Neural progenitor cell (in vitro differentiated cells): ENCODE results near the gene MSH3. TPM values are rescaled to one million over a fixed set of nuclear protein-coding genes. Genes with fewer than 3 reads are reported as not detected.
A peak's percentile ranks its signal among the peaks of the same experiment; 100 is the strongest.

Source experiments
- DNase-seq: peaks from one replicate; pipeline ENCODE4 v3.0.0-alpha.2; 2016; ENCODE audit warnings: low spot score
- H2AFZ ChIP-seq: fragments of 200-600 bp; sonication (generic); replicated peaks from 2 replicates; pipeline ENCODE4 v1.6.1; 2016; ENCODE audit warnings: antibody characterized with exemption
- H3F3A ChIP-seq: fragments of 200-600 bp; sonication (generic); 2 replicates; pipeline ENCODE4 v1.6.1; 2016; ENCODE audit warnings: antibody characterized with exemption, low read depth
- H3K27ac ChIP-seq: fragments of 200-600 bp; sonication (generic); 2 replicates; pipeline ENCODE4 v1.5.1; 2016; ENCODE audit warnings: mild to moderate bottlenecking
- H3K27me3 ChIP-seq: fragments of 200-600 bp; sonication (generic); 2 replicates; pipeline ENCODE4 v1.6.1; 2016; ENCODE audit warnings: mild to moderate bottlenecking, moderate library complexity
- H3K36me3 ChIP-seq: fragments of 200-600 bp; sonication (generic); 2 replicates; pipeline ENCODE4 v1.5.1; 2016
- H3K4me1 ChIP-seq: fragments of 200-600 bp; sonication (generic); 2 replicates; pipeline ENCODE4 v1.6.1; 2016; ENCODE audit warnings: mixed run types
- H3K4me2 ChIP-seq: fragments of 200-600 bp; sonication (generic); 2 replicates; pipeline ENCODE4 v1.6.1; 2016
- H3K4me3 ChIP-seq: fragments of 200-600 bp; sonication (generic); 2 replicates; pipeline ENCODE4 v1.5.1; 2016
- H3K79me2 ChIP-seq: fragments of 200-600 bp; sonication (generic); 2 replicates; pipeline ENCODE4 v1.6.1; 2016; ENCODE audit warnings: low read depth
- H3K9ac ChIP-seq: fragments of 200-600 bp; sonication (generic); 2 replicates; pipeline ENCODE4 v1.6.1; 2016
- H3K9me3 ChIP-seq: fragments of 200-600 bp; sonication (generic); 2 replicates; pipeline ENCODE4 v1.5.1; 2016; ENCODE audit warnings: low read depth
- H4K20me1 ChIP-seq: fragments of 200-600 bp; sonication (generic); 2 replicates; pipeline ENCODE4 v1.6.1; 2016; ENCODE audit warnings: low read depth
- H3K27ac Mint-ChIP-seq: 3 replicates; pipeline ENCODE4 v1.8.0; 2021; ENCODE audit warnings: mixed read lengths
- H3K27me3 Mint-ChIP-seq: 2 replicates; pipeline ENCODE4 v1.8.0; 2022; ENCODE audit warnings: low read depth, mild to moderate bottlenecking, inconsistent platforms, moderate library complexity, mixed read lengths; ENCODE audit not compliant: insufficient read depth
- H3K36me3 Mint-ChIP-seq: 3 replicates; pipeline ENCODE4 v1.8.0; 2021; ENCODE audit warnings: mixed read lengths
- H3K4me1 Mint-ChIP-seq: 3 replicates; pipeline ENCODE4 v1.8.0; 2021; ENCODE audit warnings: mixed read lengths
- H3K4me3 Mint-ChIP-seq: 3 replicates; pipeline ENCODE4 v1.8.0; 2021; ENCODE audit warnings: mild to moderate bottlenecking, moderate library complexity, mixed read lengths
- H3K9me3 Mint-ChIP-seq: 3 replicates; pipeline ENCODE4 v1.8.0; 2020; ENCODE audit warnings: mixed read lengths
- EZH2 ChIP-seq: fragments of 200-600 bp; sonication (generic); IDR thresholded peaks from 2 replicates; pipeline ENCODE4 v1.6.1; 2017; ENCODE audit warnings: antibody characterized with exemption, mild to moderate bottlenecking, moderate library complexity
- EZH2phosphoT487 ChIP-seq: fragments of 200-600 bp; sonication (generic); IDR thresholded peaks from 2 replicates; pipeline ENCODE4 v1.6.1; 2017; ENCODE audit warnings: antibody characterized with exemption
- total RNA-seq: library from RNA; depleted of rRNA; stranded (reverse); fragments of >200 nt; gene quantifications from 2 replicates; pipeline ENCODE4 v1.2.3, GENCODE V29; 2015; ENCODE audit warnings: low replicate concordance
- TF ChIP-seq, protein P1 (sequence below): fragments of 200-600 bp; sonication (generic); IDR thresholded peaks from 2 replicates; pipeline ENCODE4 v1.5.1; 2017; ENCODE audit warnings: antibody characterized with exemption, mild to moderate bottlenecking

The MSH3 gene
- total RNA-seq, 1 donor from 2014 or later: 26.1 TPM

DNA sequence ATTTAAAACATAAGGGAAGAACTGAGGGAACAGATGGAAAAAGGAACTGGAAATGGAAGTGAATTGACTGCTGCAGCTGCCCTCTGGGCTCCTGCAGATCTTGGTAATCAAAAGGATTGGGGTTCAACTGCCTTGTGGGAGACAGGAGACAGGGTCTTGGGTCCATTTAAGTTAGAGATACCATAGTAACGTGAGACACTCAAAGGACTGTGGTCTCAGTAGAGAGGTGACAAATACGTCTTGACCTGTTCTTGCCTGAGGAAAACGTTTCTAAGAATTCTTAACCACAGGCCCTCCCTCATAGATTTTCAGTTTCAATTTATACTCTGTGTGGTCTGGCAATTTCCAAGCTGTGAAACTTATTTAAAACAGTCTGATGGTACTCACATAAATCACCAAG lies 101.2 kb downstream of the MSH3 start:
- no peaks in the 10 kb centered on the region for H3K27me3 Mint-ChIP-seq
- Histone ChIP-seq H3K4me1 (peaks cover 40% of the 10 kb centered on the region), H3F3A (peaks cover 26% of the 10 kb centered on the region), H3K4me2 (peak overlapping the region; percentile 59), H3K79me2 (no peaks in the 10 kb centered on the region), H3K9ac (no peak overlapping the region), H3K27me3 (no peaks in the 10 kb centered on the region), H4K20me1 (peaks cover 38% of the 10 kb centered on the region), H3K36me3 (no peaks in the 10 kb centered on the region), H3K27ac (no peak overlapping the region), H3K9me3 (no peaks in the 10 kb centered on the region), H3K4me3 (peak overlapping the region; percentile 6), H2AFZ (no peak overlapping the region)
- no peak for TF ChIP-seq EZH2phosphoT487
- TF ChIP-seq EZH2: no peak
- TF ChIP-seq, protein P1, sequence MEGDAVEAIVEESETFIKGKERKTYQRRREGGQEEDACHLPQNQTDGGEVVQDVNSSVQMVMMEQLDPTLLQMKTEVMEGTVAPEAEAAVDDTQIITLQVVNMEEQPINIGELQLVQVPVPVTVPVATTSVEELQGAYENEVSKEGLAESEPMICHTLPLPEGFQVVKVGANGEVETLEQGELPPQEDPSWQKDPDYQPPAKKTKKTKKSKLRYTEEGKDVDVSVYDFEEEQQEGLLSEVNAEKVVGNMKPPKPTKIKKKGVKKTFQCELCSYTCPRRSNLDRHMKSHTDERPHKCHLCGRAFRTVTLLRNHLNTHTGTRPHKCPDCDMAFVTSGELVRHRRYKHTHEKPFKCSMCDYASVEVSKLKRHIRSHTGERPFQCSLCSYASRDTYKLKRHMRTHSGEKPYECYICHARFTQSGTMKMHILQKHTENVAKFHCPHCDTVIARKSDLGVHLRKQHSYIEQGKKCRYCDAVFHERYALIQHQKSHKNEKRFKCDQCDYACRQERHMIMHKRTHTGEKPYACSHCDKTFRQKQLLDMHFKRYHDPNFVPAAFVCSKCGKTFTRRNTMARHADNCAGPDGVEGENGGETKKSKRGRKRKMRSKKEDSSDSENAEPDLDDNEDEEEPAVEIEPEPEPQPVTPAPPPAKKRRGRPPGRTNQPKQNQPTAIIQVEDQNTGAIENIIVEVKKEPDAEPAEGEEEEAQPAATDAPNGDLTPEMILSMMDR: no peak
- DNase-seq: peak; percentile 18
- H3K4me3 Mint-ChIP-seq: no peak overlapping the region
- H3K36me3 Mint-ChIP-seq: peaks cover 7% of the 10 kb centered on the region
- no peaks in the 10 kb centered on the region for H3K9me3 Mint-ChIP-seq
- peak overlapping the region; percentile 1 for H3K27ac Mint-ChIP-seq
- peaks cover 44% of the 10 kb centered on the region for H3K4me1 Mint-ChIP-seq

- H3K27ac Mint-ChIP-seq: no peak overlapping the region
- H3K36me3 Mint-ChIP-seq: peaks cover 11% of the 10 kb centered on the region
- Histone ChIP-seq H2AFZ (no peak overlapping the region), H3K4me1 (peaks cover 44% of the 10 kb centered on the region), H3K27me3 (no peaks in the 10 kb centered on the region), H3K79me2 (no peaks in the 10 kb centered on the region), H3F3A (peaks cover 26% of the 10 kb centered on the region), H3K9me3 (no peaks in the 10 kb centered on the region), H3K4me3 (no peak overlapping the region), H3K27ac (no peak overlapping the region), H4K20me1 (peaks cover 38% of the 10 kb centered on the region), H3K36me3 (no peaks in the 10 kb centered on the region), H3K9ac (no peak overlapping the region), H3K4me2 (peak overlapping the region; percentile 59)
- DNase-seq: peak; percentile 14
- TF ChIP-seq EZH2 (no peak), EZH2phosphoT487 (no peak)
- TF ChIP-seq, protein P1: no peak
- no peaks in the 10 kb centered on the region for H3K9me3 Mint-ChIP-seq
- peaks cover 44% of the 10 kb centered on the region for H3K4me1 Mint-ChIP-seq
- no peaks in the 10 kb centered on the region for H3K27me3 Mint-ChIP-seq
- H3K4me3 Mint-ChIP-seq: no peak overlapping the region
Measured at GRCh38 chr5:80756292-80756691, 101.8 kb downstream of the MSH3 start.

GRCh38 chr5:80757290-80757689 lies 102.8 kb downstream of the MSH3 start:
- no peak overlapping the region for H3K27ac Mint-ChIP-seq
- H3K4me1 Mint-ChIP-seq: peaks cover 44% of the 10 kb centered on the region
- Histone ChIP-seq H3K9me3 (no peaks in the 10 kb centered on the region), H3K36me3 (peaks cover 5% of the 10 kb centered on the region), H3K4me2 (no peak overlapping the region), H2AFZ (no peak overlapping the region), H4K20me1 (peaks cover 38% of the 10 kb centered on the region), H3K27me3 (no peaks in the 10 kb centered on the region), H3K4me3 (no peak overlapping the region), H3F3A (peaks cover 26% of the 10 kb centered on the region), H3K4me1 (peaks cover 44% of the 10 kb centered on the region), H3K79me2 (no peaks in the 10 kb centered on the region), H3K9ac (no peak overlapping the region), H3K27ac (no peak overlapping the region)
- no peaks in the 10 kb centered on the region for H3K9me3 Mint-ChIP-seq
- no peak overlapping the region for H3K4me3 Mint-ChIP-seq
- H3K27me3 Mint-ChIP-seq: no peaks in the 10 kb centered on the region
- DNase-seq: no peak
- H3K36me3 Mint-ChIP-seq: peaks cover 11% of the 10 kb centered on the region
- TF ChIP-seq, protein P1: no peak
- TF ChIP-seq EZH2: no peak
- no peak for TF ChIP-seq EZH2phosphoT487
